Psoas muscle (tissue), 8 donors: ENCODE measurements around the gene DUSP19. TPM values are rescaled to one million over a fixed set of nuclear protein-coding genes. Genes with fewer than 3 reads are reported as not detected.

Source experiments
- ATAC-seq, 4 donors: fragments of 200-7000 bp; cut with Tn5 transposase; one replicate each; pipeline ENCODE4 v1.9.1; 2020; ENCODE audit warnings: moderate library complexity in 3 of 4, mild to moderate bottlenecking in 2 of 4
- DNase-seq, 2 donors: peaks; one replicate each; pipeline ENCODE4 v3.0.0-alpha.2; 2020
- H3K27ac ChIP-seq: fragments of 200-600 bp; one replicate; pipeline ENCODE4 v1.8.0; 2022
- H3K27me3 ChIP-seq, 3 donors: fragments of 200-600 bp in 1 of 3; one replicate each; pipeline versions ENCODE4 v1.6.1 to v1.8.0; 2013 to 2022; ENCODE audit warnings: low read length in 2 of 3, mild to moderate bottlenecking in 2 of 3, moderate library complexity in 1 of 3; ENCODE audit not compliant: insufficient read depth in 3 of 3
- H3K36me3 ChIP-seq, 2 donors: fragments of 200-600 bp in 1 of 2; one replicate each; pipeline versions ENCODE4 v1.6.1 to v1.8.0; 2013 to 2022; ENCODE audit warnings: low read depth in 1 of 2, mild to moderate bottlenecking in 1 of 2, moderate library complexity in 1 of 2; ENCODE audit not compliant: insufficient read depth in 1 of 2
- H3K4me1 ChIP-seq: fragments of 200-600 bp; one replicate; pipeline ENCODE4 v1.8.0; 2022
- H3K4me3 ChIP-seq: fragments of 200-600 bp; one replicate; pipeline ENCODE4 v1.8.0; 2022; ENCODE audit warnings: mild to moderate bottlenecking
- H3K9me3 ChIP-seq: fragments of 200-600 bp; one replicate; pipeline ENCODE4 v1.8.0; 2022
- WGBS, 3 donors: extraction: QIAGEN DNeasy Blood & Tissue Kit; methylation state at CpG; one replicate each; pipeline versions ENCODE4 v1.1.6 to v1.1.7; 2013; 5-methylcytosine and 5-hydroxymethylcytosine counted together
- intact Hi-C, 2 donors: fragments of 100-400 bp; cut with DNase I; formaldehyde crosslinking; loops; one replicate each; pipeline versions ENCODE4 v1.11.0 to v1.14.2; 2022
- polyA plus RNA-seq, 3 donors: library from polyadenylated mRNA; stranded (reverse); fragments of 200-250 nt; gene quantifications; one replicate each; pipeline ENCODE4 v1.2.3, GENCODE V29; 2013
- total RNA-seq, 4 donors: library from RNA; stranded (reverse); fragmentation: NEBNext Ultra II Directional in 2 of 4; extraction: Animal tissue kit (Norgen Biotek cat#: 25700) in 2 of 4; gene quantifications; one replicate each; pipeline versions ENCODE4 v1.2.1 to v1.2.4, GENCODE V29; 2021 to 2023
- TF ChIP-seq, protein P1 (sequence below): fragments of 200-600 bp; IDR thresholded peaks from one replicate; pipeline ENCODE4 v1.8.0; 2022; ENCODE audit warnings: antibody characterized with exemption
- donor health status: healthy with polysubstance abuse.
- donor health status: DM: no; HTN: no; CAD: no; lungs with moderate emphysema.
- donor health status: Bipolar disorder and iron deficiency.
- donor health status: healthy.
- donor health status: DM: yes; HTN: yes; CAD: no.
- donor health status: DM: no; HTN: no; CAD: no.
- donor health status: DM: no; HTN: no; CAD: no.
- donor health status: DM: yes; HTN: yes; CAD: no.

The DUSP19 gene
- total and polyA plus RNA-seq, 7 donors: 0.65 to 3.9 (median 2.2) TPM

DNA sequence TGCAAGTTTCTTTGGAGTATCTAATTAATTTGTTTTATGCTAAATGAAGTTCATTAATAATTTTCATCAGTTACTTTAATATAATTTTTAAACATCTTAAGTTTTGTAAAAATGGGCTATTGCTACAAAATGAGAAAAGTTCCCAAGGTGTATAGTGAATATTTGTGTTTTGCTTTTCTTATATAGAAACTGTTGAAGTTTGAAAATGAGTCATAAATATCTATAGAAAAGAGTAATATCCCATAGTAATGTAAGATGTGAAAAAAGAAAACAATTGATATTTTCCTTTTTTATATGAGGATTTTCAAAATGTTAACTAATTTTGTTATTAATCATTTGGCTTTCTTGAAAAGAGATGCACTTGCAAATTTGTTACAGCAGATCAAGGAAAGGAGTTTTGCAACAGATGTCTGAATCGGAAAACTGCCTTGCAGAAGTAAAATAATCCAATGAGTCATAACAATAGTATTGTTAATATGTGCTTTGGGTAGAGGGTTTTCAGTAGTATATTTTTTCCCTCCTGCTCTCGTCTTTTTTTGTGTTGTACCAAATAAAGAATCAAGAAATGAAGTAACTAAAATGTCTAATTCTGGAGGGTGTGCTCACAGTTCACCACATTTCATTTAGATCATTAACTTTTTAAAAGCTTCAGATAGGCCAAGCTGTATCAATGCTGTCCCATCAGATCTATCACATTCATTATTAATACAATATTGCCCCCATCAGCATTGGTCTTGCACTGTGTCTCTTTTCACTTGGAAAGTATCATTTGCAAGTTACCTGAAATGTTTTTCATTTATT lies 15.5 kb downstream of the DUSP19 start:
- intact Hi-C loops: no loop called here
- Histone ChIP-seq H3K9me3 (no peaks in the 10 kb centered on the region), H3K4me1 (no peaks in the 10 kb centered on the region), H3K27me3 (no peaks in the 10 kb centered on the region), H3K36me3 (peaks cover 0 to 8% of the 10 kb centered on the region in 2 donors), H3K27ac (no peak overlapping the region), H3K4me3 (no peak overlapping the region)
- DNase-seq: no peak
- WGBS, 3 donors: 18 to 37% (median 19%) methylated on average over 2 of the region's 2 CpGs
- no peak for ATAC-seq
- TF ChIP-seq, protein P1, sequence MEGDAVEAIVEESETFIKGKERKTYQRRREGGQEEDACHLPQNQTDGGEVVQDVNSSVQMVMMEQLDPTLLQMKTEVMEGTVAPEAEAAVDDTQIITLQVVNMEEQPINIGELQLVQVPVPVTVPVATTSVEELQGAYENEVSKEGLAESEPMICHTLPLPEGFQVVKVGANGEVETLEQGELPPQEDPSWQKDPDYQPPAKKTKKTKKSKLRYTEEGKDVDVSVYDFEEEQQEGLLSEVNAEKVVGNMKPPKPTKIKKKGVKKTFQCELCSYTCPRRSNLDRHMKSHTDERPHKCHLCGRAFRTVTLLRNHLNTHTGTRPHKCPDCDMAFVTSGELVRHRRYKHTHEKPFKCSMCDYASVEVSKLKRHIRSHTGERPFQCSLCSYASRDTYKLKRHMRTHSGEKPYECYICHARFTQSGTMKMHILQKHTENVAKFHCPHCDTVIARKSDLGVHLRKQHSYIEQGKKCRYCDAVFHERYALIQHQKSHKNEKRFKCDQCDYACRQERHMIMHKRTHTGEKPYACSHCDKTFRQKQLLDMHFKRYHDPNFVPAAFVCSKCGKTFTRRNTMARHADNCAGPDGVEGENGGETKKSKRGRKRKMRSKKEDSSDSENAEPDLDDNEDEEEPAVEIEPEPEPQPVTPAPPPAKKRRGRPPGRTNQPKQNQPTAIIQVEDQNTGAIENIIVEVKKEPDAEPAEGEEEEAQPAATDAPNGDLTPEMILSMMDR: no peak

DNA sequence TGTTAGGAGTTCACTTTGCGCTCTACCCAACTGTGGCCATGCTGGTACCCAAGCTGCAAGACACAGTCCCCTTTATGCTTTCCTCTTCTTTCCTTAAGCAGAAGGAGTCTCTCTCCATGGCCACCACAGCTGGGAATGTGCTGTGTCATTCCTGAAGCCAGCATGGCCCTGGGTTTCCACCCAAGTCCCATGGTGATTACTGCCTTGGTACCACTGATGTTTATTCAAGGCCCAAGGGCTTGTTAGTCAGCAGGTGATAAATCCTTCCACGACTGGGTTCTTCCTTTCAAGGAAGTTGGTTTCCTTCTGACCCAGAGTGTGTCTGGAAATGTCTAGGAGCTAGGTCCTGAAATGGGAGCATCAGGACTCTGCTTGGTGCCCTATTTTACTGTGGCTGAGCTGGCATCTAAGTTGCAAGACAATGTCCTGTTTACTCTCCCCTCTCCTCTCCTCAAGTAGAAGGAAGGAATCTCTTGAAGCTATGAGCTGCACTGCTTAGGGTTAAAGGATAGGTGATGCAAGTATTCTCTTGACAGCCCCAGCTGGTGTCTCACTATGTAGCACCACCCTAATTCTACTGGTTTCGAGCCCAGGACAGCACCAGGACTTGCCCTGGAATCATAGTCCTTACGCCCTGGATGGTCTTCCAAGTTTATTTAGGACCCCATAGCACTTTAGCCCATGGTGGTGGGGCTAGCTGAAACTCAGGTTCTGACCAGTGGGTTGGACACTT lies 27.0 kb downstream of the DUSP19 start:
- no peaks in the 10 kb centered on the region for H3K4me1 ChIP-seq
- 69 to 75% (median 73%) methylated on average over 4 of the region's 4 CpGs for WGBS, 3 donors
- H3K36me3 ChIP-seq: no peaks in the 10 kb centered on the region
- TF ChIP-seq, protein P1: no peak
- DNase-seq (no peak), ATAC-seq (no peak)
- no peaks in the 10 kb centered on the region for H3K27me3 ChIP-seq
- intact Hi-C loops: no loop called here
- H3K9me3 ChIP-seq: no peaks in the 10 kb centered on the region
- no peak overlapping the region for H3K4me3 ChIP-seq
- no peak overlapping the region for H3K27ac ChIP-seq

DNA sequence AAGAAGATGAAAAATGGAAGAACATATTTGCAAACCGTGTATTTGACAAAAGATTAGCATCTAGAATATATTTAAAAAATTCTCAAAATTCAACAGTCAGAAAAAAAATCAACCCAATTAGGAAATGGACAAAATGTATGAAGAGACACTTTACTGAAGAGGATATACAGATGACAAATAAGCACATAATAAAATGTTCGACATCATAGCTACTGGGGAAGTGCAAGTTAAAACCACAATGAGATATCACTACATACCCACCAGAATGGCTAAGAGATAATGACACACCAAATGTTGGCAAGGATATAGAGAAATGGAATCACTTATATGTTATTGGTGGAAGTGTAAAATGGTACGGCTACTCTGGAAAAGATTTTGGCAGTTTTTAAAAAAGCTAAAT lies 34.0 kb downstream of the DUSP19 start:
- no peak for ATAC-seq
- 87 to 93% (median 88%) methylated on average over 3 of the region's 3 CpGs for WGBS, 3 donors
- no peak overlapping the region for H3K4me3 ChIP-seq
- intact Hi-C loops: loop anchor here in 1 of 2 donors (10.0 kb wide), 1 partner anchor 68 kb away; no protein-coding TSS in a partner anchor
- no peaks in the 10 kb centered on the region for H3K9me3 ChIP-seq
- H3K36me3 ChIP-seq: no peaks in the 10 kb centered on the region
- H3K4me1 ChIP-seq: no peaks in the 10 kb centered on the region
- H3K27ac ChIP-seq: no peak overlapping the region
- DNase-seq: no peak
- H3K27me3 ChIP-seq: no peaks in the 10 kb centered on the region
- TF ChIP-seq, protein P1: no peak

DNA sequence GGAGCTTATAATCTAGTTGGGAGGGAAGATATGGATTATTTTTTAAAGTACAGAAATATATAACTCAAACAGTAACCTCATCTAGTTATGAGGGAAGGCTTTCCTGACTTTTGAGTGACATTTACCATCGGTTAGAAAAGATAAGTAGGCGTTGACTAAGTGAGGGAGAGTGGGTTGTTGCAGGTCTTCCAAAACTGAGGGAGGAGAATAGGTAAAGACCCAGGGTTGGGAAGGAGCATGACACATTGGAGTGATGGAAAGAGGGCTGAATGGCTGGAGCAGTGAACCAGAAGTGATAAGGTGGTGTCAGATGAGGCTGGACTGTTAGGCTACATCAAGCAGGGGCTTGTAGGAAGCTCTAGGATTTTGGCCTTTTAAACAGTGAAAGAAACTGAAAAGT lies 35.1 kb downstream of the DUSP19 start:
- H3K9me3 ChIP-seq: no peaks in the 10 kb centered on the region
- ATAC-seq (no peak), DNase-seq (no peak)
- no peaks in the 10 kb centered on the region for H3K4me1 ChIP-seq
- H3K27ac ChIP-seq: no peak overlapping the region
- no peak overlapping the region for H3K4me3 ChIP-seq
- intact Hi-C loops: loop anchor here in 1 of 2 donors (10.0 kb wide), 1 partner anchor 69 kb away; no protein-coding TSS in a partner anchor
- 77 to 82% (median 82%) methylated on average over 2 of the region's 2 CpGs for WGBS, 3 donors
- no peaks in the 10 kb centered on the region for H3K27me3 ChIP-seq
- TF ChIP-seq, protein P1: no peak
- no peaks in the 10 kb centered on the region for H3K36me3 ChIP-seq
